Fibroblast of gingiva (primary cell): ENCODE measurements around the gene HEPACAM2.

ENCODE experiments used
- DNase-seq: peaks from one replicate; pipeline ENCODE4 v3.0.0-alpha.2; 2011; ENCODE audit warnings: low read depth

The HEPACAM2 gene

GRCh38 chr7:93226310-93226709 is at the start of gene HEPACAM2:
HEPACAM2 (minus strand) TSS chr7:93226469.
- DNase-seq = no peak

- no peak for DNase-seq
These were observed 39.0 kb upstream of the HEPACAM2 start for GRCh38 chr7:93265220-93265619.

- no peak for DNase-seq
These were observed 36.3 kb upstream of the HEPACAM2 start for GRCh38 chr7:93262535-93262934.

GRCh38 chr7:93258661-93259060 is 32.4 kb upstream of the HEPACAM2 start:
- DNase-seq = no peak

GRCh38 chr7:93249491-93250148 is 23.4 kb upstream of the HEPACAM2 start:
- no peak for DNase-seq

GRCh38 chr7:93245525-93246432 is 19.5 kb upstream of the HEPACAM2 start:
- peak; percentile 3 for DNase-seq

- DNase-seq = no peak
These were observed 15.8 kb upstream of the HEPACAM2 start for GRCh38 chr7:93242106-93242505.

GRCh38 chr7:93239824-93240223 is 13.6 kb upstream of the HEPACAM2 start:
- no peak for DNase-seq

GRCh38 chr7:93238748-93239147 is 12.5 kb upstream of the HEPACAM2 start:
- DNase-seq = no peak

- DNase-seq = no peak
These were observed 11.9 kb upstream of the HEPACAM2 start for GRCh38 chr7:93238131-93238530.

GRCh38 chr7:93235541-93235940 is 9.3 kb upstream of the HEPACAM2 start:
- no peak for DNase-seq

- DNase-seq = no peak
These were observed 6.4 kb upstream of the HEPACAM2 start for GRCh38 chr7:93232673-93233018.

GRCh38 chr7:93231799-93232672 is 5.8 kb upstream of the HEPACAM2 start, which contains the start of gene VPS50:
VPS50 (plus strand) TSS chr7:93232366; CDS start chr7:93232468, 102 bp downstream.
- DNase-seq = peak; percentile 92

GRCh38 chr7:93231259-93231658 is 5.0 kb upstream of the HEPACAM2 start:
- no peak for DNase-seq

- peak; percentile 41 for DNase-seq
These were observed 2.0 kb upstream of the HEPACAM2 start for GRCh38 chr7:93228302-93228701.

GRCh38 chr7:93219868-93220267 is 6.4 kb downstream of the HEPACAM2 start:
- no peak for DNase-seq

GRCh38 chr7:93218997-93219827 is 7.1 kb downstream of the HEPACAM2 start:
- no peak for DNase-seq

- DNase-seq = no peak
These were observed 13.4 kb downstream of the HEPACAM2 start for GRCh38 chr7:93212881-93213280.

GRCh38 chr7:93211228-93211818 is 14.9 kb downstream of the HEPACAM2 start:
- no peak for DNase-seq

- no peak for DNase-seq
These were observed 21.2 kb downstream of the HEPACAM2 start for GRCh38 chr7:93205046-93205445.

GRCh38 chr7:93203496-93203895 is 22.8 kb downstream of the HEPACAM2 start:
- no peak for DNase-seq
